A673 (cell line): ENCODE results near the gene BMX.

ENCODE experiments used
- CTCF ChIP-seq: fragments of 300-800, 200-600 bp; sonication (generic); conservative IDR thresholded peaks from 2 replicates; pipeline ENCODE4 v1.5.1; 2017; ENCODE audit warnings: low read depth, mild to moderate bottlenecking, antibody characterized with exemption, low read length, moderate library complexity, mixed read lengths
- EZH2 ChIP-seq: fragments of 200-600 bp; sonication (generic); IDR thresholded peaks from 2 replicates; pipeline ENCODE4 v1.6.1; 2017; ENCODE audit warnings: borderline replicate concordance, low read depth, mild to moderate bottlenecking, mixed read lengths, antibody characterized with exemption, low read length; ENCODE audit not compliant: poor library complexity, severe bottlenecking

GRCh38 chrX:15498741-15499140, 1.9 kb upstream of the BMX start:
- TF ChIP-seq CTCF (no peak), EZH2 (no peak)
